ENCODE data around the gene MYO18B. TPM values are rescaled to one million over a fixed set of nuclear protein-coding genes. Genes with fewer than 3 reads are reported as not detected.

MYO18B gene
- total and polyA plus RNA-seq, 2 donors (not counting 1 experiment from before 2014, with no cell fraction given), result 0.15 TPM; not detected in 1

- intact Hi-C loops (cut with micrococcal nuclease), result no loop called here
- Mint-ChIP-seq H3K9me3 (ENCODE audit: insufficient read depth) (peaks cover 7% of the 10 kb centered on the region), H3K4me1 (peaks cover 4% of the 10 kb centered on the region), H3K27ac (no peak overlapping the region), H3K27me3 (peaks cover 7% of the 10 kb centered on the region), H3K4me3 (no peak overlapping the region)
- CTCF ChIA-PET, result interaction anchor here (1.0 to 3.1 kb wide), 2 partner anchors 9 to 302 kb away, joined by 3 to 14 read pairs; no protein-coding TSS in a partner anchor
- Histone ChIP-seq H3K27me3 (replicated peaks in 1 of 4; ENCODE audit: control extremely low read depth in 1 of 4, control insufficient read depth in 3 of 4, insufficient read depth in 4 of 4, low read length in 3 of 4) (peaks cover 0 to 7% (median 0%) of the 10 kb centered on the region in 4 experiments), H3K9ac (ENCODE audit: low read length) (no peak overlapping the region), H3K4me1 (ENCODE audit: control insufficient read depth in 2 of 2, insufficient read depth in 2 of 2, low read length in 2 of 2) (no peaks in the 10 kb centered on the region), H3K9me3 (ENCODE audit: control extremely low read depth in 1 of 3, control insufficient read depth in 2 of 3, insufficient read depth in 1 of 3, low read length in 2 of 3) (peaks cover 0 to 29% (median 21%) of the 10 kb centered on the region in 3 donors), H3K36me3 (replicated peaks in 1 of 2; ENCODE audit: control extremely low read depth in 1 of 2, control insufficient read depth in 1 of 2, extremely low read depth in 1 of 2, insufficient read depth in 2 of 2, low read length in 1 of 2) (no peaks in the 10 kb centered on the region), H3K4me2 (replicated peaks; ENCODE audit: low read depth, low read length, poor library complexity, severe bottlenecking) (no peak overlapping the region), H3K79me2 (ENCODE audit: control insufficient read depth, insufficient read depth, low read length) (no peaks in the 10 kb centered on the region), H3K4me3 (ENCODE audit: control extremely low read depth in 1 of 5, extremely low read depth in 1 of 5, insufficient read depth in 1 of 5, low read depth in 2 of 5, low read length in 4 of 5) (no peak overlapping the region), H4K20me1 (ENCODE audit: control insufficient read depth, insufficient read depth, low read length, poor library complexity, severe bottlenecking) (no peaks in the 10 kb centered on the region), H3K27ac (ENCODE audit: low read length in 2 of 2) (no peak overlapping the region), H2AFZ (ENCODE audit: insufficient read depth, low read depth, low read length, poor library complexity, severe bottlenecking) (no peak overlapping the region)
- TF ChIP-seq CTCF (IDR thresholded peaks at IDR 0.05) (no peak), EZH2 (IDR thresholded peaks at IDR 0.05; ENCODE audit: borderline replicate concordance, insufficient read depth, low read depth, low read length, poor library complexity, severe bottlenecking) (no peak)
- POLR2A ChIA-PET, result no interaction called here
- WGBS (ENCODE audit: insufficient coverage), result 80% methylated on average over 7 of the region's 8 CpGs
- ATAC-seq (ENCODE audit: low read depth) (no peak), DNase-seq (no peak)
Observed at GRCh38 chr22:25764270-25765015, 22.5 kb downstream of the MYO18B start.

- H3K9ac ChIP-seq (ENCODE audit: low read length), result no peak overlapping the region
- no peak overlapping the region for H3K4me3 ChIP-seq (ENCODE audit: control extremely low read depth in 1 of 5, extremely low read depth in 1 of 5, insufficient read depth in 1 of 5, low read depth in 2 of 5, low read length in 4 of 5)
- ATAC-seq (ENCODE audit: low read depth) (no peak), DNase-seq (no peak)
- H3K9me3 ChIP-seq (ENCODE audit: control extremely low read depth in 1 of 3, control insufficient read depth in 2 of 3, insufficient read depth in 1 of 3, low read length in 2 of 3), result peaks cover 0 to 29% (median 21%) of the 10 kb centered on the region in 3 donors
- TF ChIP-seq EZH2 (IDR thresholded peaks at IDR 0.05; ENCODE audit: borderline replicate concordance, insufficient read depth, low read depth, low read length, poor library complexity, severe bottlenecking) (no peak), CTCF (IDR thresholded peaks at IDR 0.05) (no peak)
- 95% methylated on average over 2 of the region's 2 CpGs for WGBS (ENCODE audit: insufficient coverage)
- no peaks in the 10 kb centered on the region for H4K20me1 ChIP-seq (ENCODE audit: control insufficient read depth, insufficient read depth, low read length, poor library complexity, severe bottlenecking)
- CTCF ChIA-PET, result no interaction called here
- no peak overlapping the region for H3K4me2 ChIP-seq (replicated peaks; ENCODE audit: low read depth, low read length, poor library complexity, severe bottlenecking)
- H3K27ac Mint-ChIP-seq, result no peak overlapping the region
- H3K27ac ChIP-seq (ENCODE audit: low read length in 2 of 2), result no peak overlapping the region
- H3K9me3 Mint-ChIP-seq (ENCODE audit: insufficient read depth), result peaks cover 7% of the 10 kb centered on the region
- H3K4me1 ChIP-seq (ENCODE audit: control insufficient read depth in 2 of 2, insufficient read depth in 2 of 2, low read length in 2 of 2), result no peaks in the 10 kb centered on the region
- peaks cover 4% of the 10 kb centered on the region for H3K4me1 Mint-ChIP-seq
- no peaks in the 10 kb centered on the region for H3K79me2 ChIP-seq (ENCODE audit: control insufficient read depth, insufficient read depth, low read length)
- H3K36me3 ChIP-seq (replicated peaks in 1 of 2; ENCODE audit: control extremely low read depth in 1 of 2, control insufficient read depth in 1 of 2, extremely low read depth in 1 of 2, insufficient read depth in 2 of 2, low read length in 1 of 2), result no peaks in the 10 kb centered on the region
- no peak overlapping the region for H2AFZ ChIP-seq (ENCODE audit: insufficient read depth, low read depth, low read length, poor library complexity, severe bottlenecking)
- intact Hi-C loops (cut with micrococcal nuclease), result no loop called here
- peaks cover 0 to 7% (median 0%) of the 10 kb centered on the region in 4 experiments for H3K27me3 ChIP-seq (replicated peaks in 1 of 4; ENCODE audit: control extremely low read depth in 1 of 4, control insufficient read depth in 3 of 4, insufficient read depth in 4 of 4, low read length in 3 of 4)
- POLR2A ChIA-PET, result no interaction called here
- H3K27me3 Mint-ChIP-seq, result peaks cover 7% of the 10 kb centered on the region
- H3K4me3 Mint-ChIP-seq, result no peak overlapping the region
Observed at GRCh38 chr22:25765016-25765367, 23.0 kb downstream of the MYO18B start.
